HG02884 (cell line): ENCODE results near the gene HK1.

Source experiments
- ATAC-seq: cut with Tn5 transposase; IDR thresholded peaks from one replicate; pipeline ENCODE4 v1.9.1; 2021; ENCODE audit warnings: mild to moderate bottlenecking, moderate library complexity; ENCODE audit not compliant: unreplicated experiment

Gene HK1

GRCh38 chr10:69398466-69398865 is 120.2 kb downstream of the HK1 start:
- no peak for ATAC-seq

DNA sequence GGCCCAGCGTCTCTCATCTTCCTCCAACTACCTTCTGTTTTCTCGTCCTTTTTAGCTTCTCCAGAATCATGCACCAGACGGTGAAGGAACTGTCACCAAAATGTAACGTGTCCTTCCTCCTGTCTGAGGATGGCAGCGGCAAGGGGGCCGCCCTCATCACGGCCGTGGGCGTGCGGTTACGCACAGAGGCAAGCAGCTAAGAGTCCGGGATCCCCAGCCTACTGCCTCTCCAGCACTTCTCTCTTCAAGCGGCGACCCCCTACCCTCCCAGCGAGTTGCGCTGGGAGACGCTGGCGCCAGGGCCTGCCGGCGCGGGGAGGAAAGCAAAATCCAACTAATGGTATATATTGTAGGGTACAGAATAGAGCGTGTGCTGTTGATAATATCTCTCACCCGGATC is 122.6 kb downstream of the HK1 start:
- no peak for ATAC-seq

GRCh38 chr10:69401416-69401815 is 123.1 kb downstream of the HK1 start:
- no peak for ATAC-seq

GRCh38 chr10:69402386-69402785 is 124.1 kb downstream of the HK1 start:
- no peak for ATAC-seq

- no peak for ATAC-seq
Measured at GRCh38 chr10:69403066-69403465, 124.8 kb downstream of the HK1 start.

DNA sequence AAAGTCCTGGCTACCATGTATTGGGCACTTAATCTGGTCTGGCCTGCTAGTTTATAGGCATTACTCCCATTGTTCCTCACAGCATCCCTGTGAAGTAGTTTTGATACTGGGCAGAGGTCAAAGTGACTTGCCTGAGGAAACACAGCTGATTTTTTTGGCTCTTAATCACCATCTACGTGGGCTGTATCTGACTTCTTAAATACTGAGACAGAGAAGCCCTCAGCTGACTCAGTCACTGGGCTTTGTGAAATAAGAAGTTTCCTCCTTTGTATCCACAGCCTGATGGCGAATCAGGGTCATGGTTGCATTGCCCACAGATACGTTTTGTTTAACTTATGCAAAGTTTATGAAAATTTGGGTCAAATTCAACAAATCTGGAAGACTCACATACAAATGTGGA is 125.2 kb downstream of the HK1 start:
- ATAC-seq: no peak

GRCh38 chr10:69404786-69405185 is 126.5 kb downstream of the HK1 start:
- ATAC-seq: no peak

- ATAC-seq: no peak
Measured at GRCh38 chr10:69405221-69405620, 126.9 kb downstream of the HK1 start.

- ATAC-seq: no peak
Measured at GRCh38 chr10:69406302-69406811, 128.1 kb downstream of the HK1 start.

GRCh38 chr10:69406816-69407580 is 128.7 kb downstream of the HK1 start:
- no peak for ATAC-seq

DNA sequence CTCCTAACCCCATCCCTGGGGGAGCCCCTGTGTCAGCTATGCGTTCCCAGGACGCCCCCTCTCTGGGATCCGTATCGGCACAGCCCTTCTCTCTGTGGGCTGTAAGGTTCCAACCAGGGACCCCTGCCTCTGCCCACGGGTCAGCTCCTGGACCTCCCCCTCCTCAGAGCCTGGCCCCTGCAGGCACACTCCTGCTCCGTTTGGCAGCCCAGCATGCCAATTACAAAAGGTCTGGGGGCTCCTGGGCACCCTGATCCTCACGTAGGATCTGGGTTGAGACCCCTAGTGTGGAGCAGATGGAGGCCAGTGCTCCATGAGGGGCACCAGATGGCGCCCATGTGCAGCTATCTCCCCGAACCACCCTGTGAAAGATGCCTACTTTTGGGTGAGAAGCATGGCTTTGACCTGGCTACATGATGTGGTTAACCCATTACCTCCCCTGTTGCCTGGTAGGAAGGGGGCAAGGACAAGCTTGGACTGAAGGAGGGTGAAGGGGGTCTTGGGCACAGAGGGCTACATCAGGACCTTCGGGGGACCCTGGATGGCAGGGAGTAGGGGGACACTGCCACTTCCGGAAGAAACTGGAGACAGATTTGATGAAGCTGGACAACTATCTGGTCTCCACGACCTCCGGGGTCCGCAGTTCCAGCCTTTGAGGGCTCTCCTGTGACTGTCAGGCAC is 129.5 kb downstream of the HK1 start:
- ATAC-seq: no peak

- peak; percentile 75 for ATAC-seq
Measured at GRCh38 chr10:69408318-69409175, 130.3 kb downstream of the HK1 start.

DNA sequence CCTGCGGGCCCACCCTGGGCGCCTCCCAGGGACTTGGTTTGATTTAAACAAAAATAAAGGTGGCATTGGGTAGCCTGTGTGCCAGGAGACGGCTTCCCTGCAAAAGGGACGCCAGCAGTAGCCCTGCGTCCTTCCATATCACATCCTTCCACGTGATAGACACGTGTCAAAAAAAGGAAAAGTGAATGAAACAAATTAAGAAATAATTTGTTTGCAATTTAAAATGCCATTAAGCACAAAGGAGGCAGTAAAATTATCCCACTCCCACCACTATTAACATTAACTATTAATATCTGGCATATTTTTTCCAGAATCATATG is 130.8 kb downstream of the HK1 start:
- no peak for ATAC-seq

DNA sequence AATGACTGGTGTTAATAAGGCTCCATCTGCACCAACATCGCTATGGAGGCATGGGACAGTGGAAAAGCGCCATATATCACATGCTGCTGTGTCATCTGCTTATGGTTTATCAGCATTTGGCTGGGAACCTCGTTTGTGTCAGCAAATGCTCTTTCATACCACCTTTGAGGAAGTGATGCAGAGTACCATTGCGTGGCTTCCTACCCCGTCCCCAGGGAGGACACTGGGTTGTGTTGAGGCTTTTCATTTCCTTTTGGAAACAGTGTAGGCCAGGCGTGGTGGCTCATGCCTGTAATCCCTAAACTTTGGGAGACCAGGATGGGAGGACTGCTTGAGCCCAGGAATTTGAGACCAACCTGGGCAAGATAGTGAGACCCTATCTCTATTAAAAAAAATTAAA is 131.7 kb downstream of the HK1 start:
- no peak for ATAC-seq

DNA sequence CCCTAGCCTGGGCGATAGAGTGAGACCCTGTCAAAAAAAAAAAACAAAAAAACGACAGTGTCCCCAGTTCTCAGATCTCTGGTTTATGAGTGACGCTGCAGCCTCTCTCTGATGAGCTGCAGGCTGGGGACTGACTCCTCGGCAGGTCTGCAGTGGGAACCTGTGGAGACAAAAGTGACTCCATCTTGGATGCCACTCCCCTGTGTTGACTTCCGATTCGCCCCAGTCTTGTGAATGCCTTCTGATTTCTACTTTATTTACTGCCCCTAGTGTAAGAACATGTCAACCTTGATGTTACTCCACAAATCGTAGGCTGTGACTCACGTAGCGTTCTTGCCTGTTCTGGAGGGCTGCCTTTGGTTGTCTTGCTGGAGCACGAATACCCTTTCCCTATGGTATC is 132.2 kb downstream of the HK1 start:
- ATAC-seq: no peak

GRCh38 chr10:69411476-69411875 is 133.2 kb downstream of the HK1 start:
- ATAC-seq: no peak

DNA sequence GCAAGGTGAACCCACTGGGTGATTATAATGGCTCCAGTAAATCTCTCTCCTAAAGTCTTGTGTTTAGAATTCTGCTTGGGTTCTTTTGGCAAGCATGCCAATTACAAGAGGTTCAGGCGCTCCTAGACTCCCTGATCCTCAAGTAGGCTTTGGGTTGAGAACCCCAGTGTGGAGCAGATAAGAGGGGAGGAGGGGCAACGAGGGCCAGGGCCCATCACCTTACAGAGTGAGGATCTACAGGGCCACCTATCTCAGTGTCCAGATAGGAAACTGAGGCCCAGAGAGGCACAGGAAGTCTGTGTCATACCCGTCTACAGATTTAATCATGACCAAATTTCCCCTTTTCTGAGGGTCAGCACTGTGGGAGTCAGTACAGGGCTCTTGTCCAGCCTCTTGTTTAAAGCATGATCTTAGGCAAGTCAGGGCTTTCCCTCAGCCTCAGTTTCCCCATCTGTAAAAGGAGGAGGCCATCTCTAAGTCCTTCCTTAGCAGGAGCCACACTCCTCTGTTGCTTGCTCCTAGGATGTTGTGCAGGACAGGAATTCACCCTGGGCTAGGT is 134.0 kb downstream of the HK1 start:
- ATAC-seq: no peak

- ATAC-seq: no peak
Measured at GRCh38 chr10:69413221-69413865, 135.0 kb downstream of the HK1 start.

GRCh38 chr10:69414036-69415018 is 136.0 kb downstream of the HK1 start:
- no peak for ATAC-seq

- ATAC-seq: no peak
Measured at GRCh38 chr10:69415049-69415448, 136.8 kb downstream of the HK1 start.
